ENCODE results near the gene CAPN5.

- no peak for TF ChIP-seq CTCF (conservative IDR thresholded peaks at IDR 0.05 in 1 of 2, IDR thresholded peaks at IDR 0.05 in 1 of 2; ENCODE audit: extremely low read depth in 1 of 2, insufficient read depth in 1 of 2, low read depth in 1 of 2, low read length in 2 of 2)
- no peak for TF ChIP-seq EZH2 (IDR thresholded peaks at IDR 0.05; ENCODE audit: borderline replicate concordance, low read length)
Observed at GRCh38 chr11:77135069-77135468, 68.3 kb downstream of the CAPN5 start.

All from mammary epithelial cell (primary cell).